Measurements from ENCODE around the gene BRWD1.
"Not testable (repeated sequence)": the region's sequence is repeated elsewhere in the genome, so short reads cannot be mapped to it uniquely, and the experiment has no call there.

The BRWD1 gene

GRCh38 chr21:39224930-39225329 lies 88.5 kb downstream of the BRWD1 start:
- Histone ChIP-seq H3K36me3 (ENCODE audit: control insufficient read depth in 2 of 2, insufficient read depth in 2 of 2, low read length in 2 of 2) (peaks cover 35 to 41% of the 10 kb centered on the region in 2 donors), H3K27me3 (ENCODE audit: control insufficient read depth in 2 of 2, insufficient read depth in 2 of 2, low read length in 2 of 2) (no peaks in the 10 kb centered on the region), H3K4me3 (ENCODE audit: low read length in 2 of 2) (no peak overlapping the region), H3K27ac (ENCODE audit: low read depth in 2 of 2, low read length in 2 of 2) (no peak overlapping the region), H3K4me1 (ENCODE audit: control insufficient read depth in 2 of 2, insufficient read depth in 2 of 2, low read length in 2 of 2) (no peaks in the 10 kb centered on the region), H3K9me3 (ENCODE audit: control insufficient read depth in 2 of 2, low read length in 2 of 2) (no peaks in the 10 kb centered on the region), H3K9ac (ENCODE audit: low read depth in 1 of 2, low read length in 2 of 2) (no peak overlapping the region)

- H3K27me3 ChIP-seq (ENCODE audit: control insufficient read depth in 2 of 2, insufficient read depth in 2 of 2, low read length in 2 of 2) = no peaks in the 10 kb centered on the region
- no peak overlapping the region for H3K9ac ChIP-seq (ENCODE audit: low read depth in 1 of 2, low read length in 2 of 2)
- no peaks in the 10 kb centered on the region for H3K9me3 ChIP-seq (ENCODE audit: control insufficient read depth in 2 of 2, low read length in 2 of 2)
- no peaks in the 10 kb centered on the region for H3K4me1 ChIP-seq (ENCODE audit: control insufficient read depth in 2 of 2, insufficient read depth in 2 of 2, low read length in 2 of 2)
- no peak overlapping the region for H3K27ac ChIP-seq (ENCODE audit: low read depth in 2 of 2, low read length in 2 of 2)
- peaks cover 32 to 41% of the 10 kb centered on the region in 2 donors for H3K36me3 ChIP-seq (ENCODE audit: control insufficient read depth in 2 of 2, insufficient read depth in 2 of 2, low read length in 2 of 2)
- no peak overlapping the region for H3K4me3 ChIP-seq (ENCODE audit: low read length in 2 of 2)
These were observed 91.4 kb downstream of the BRWD1 start for GRCh38 chr21:39221997-39222486.

GRCh38 chr21:39221282-39221996 lies 92.0 kb downstream of the BRWD1 start:
- Histone ChIP-seq H3K9me3 (ENCODE audit: control insufficient read depth in 2 of 2, low read length in 2 of 2) (no peaks in the 10 kb centered on the region), H3K4me3 (ENCODE audit: low read length in 2 of 2) (no peak overlapping the region), H3K27ac (ENCODE audit: low read depth in 2 of 2, low read length in 2 of 2) (no peak overlapping the region), H3K27me3 (ENCODE audit: control insufficient read depth in 2 of 2, insufficient read depth in 2 of 2, low read length in 2 of 2) (no peaks in the 10 kb centered on the region), H3K4me1 (ENCODE audit: control insufficient read depth in 2 of 2, insufficient read depth in 2 of 2, low read length in 2 of 2) (no peaks in the 10 kb centered on the region), H3K36me3 (ENCODE audit: control insufficient read depth in 2 of 2, insufficient read depth in 2 of 2, low read length in 2 of 2) (peaks cover 30 to 39% of the 10 kb centered on the region in 2 donors), H3K9ac (ENCODE audit: low read depth in 1 of 2, low read length in 2 of 2) (no peak overlapping the region)

GRCh38 chr21:39220875-39221274 lies 92.6 kb downstream of the BRWD1 start:
- H3K27me3 ChIP-seq (ENCODE audit: control insufficient read depth in 2 of 2, insufficient read depth in 2 of 2, low read length in 2 of 2); H3K9me3 ChIP-seq (ENCODE audit: control insufficient read depth in 2 of 2, low read length in 2 of 2); H3K4me1 ChIP-seq (ENCODE audit: control insufficient read depth in 2 of 2, insufficient read depth in 2 of 2, low read length in 2 of 2); H3K27ac ChIP-seq (ENCODE audit: low read depth in 2 of 2, low read length in 2 of 2); H3K9ac ChIP-seq (ENCODE audit: low read depth in 1 of 2, low read length in 2 of 2); H3K4me3 ChIP-seq (ENCODE audit: low read length in 2 of 2): not testable (repeated sequence)
- peaks cover 32 to 39% of the 10 kb centered on the region in 2 donors for H3K36me3 ChIP-seq (ENCODE audit: control insufficient read depth in 2 of 2, insufficient read depth in 2 of 2, low read length in 2 of 2)

- H3K36me3 ChIP-seq (ENCODE audit: control insufficient read depth in 2 of 2, insufficient read depth in 2 of 2, low read length in 2 of 2) = peaks cover 37 to 46% of the 10 kb centered on the region in 2 donors
- no peaks in the 10 kb centered on the region for H3K27me3 ChIP-seq (ENCODE audit: control insufficient read depth in 2 of 2, insufficient read depth in 2 of 2, low read length in 2 of 2)
- no peak overlapping the region for H3K9ac ChIP-seq (ENCODE audit: low read depth in 1 of 2, low read length in 2 of 2)
- H3K4me3 ChIP-seq (ENCODE audit: low read length in 2 of 2) = no peak overlapping the region
- no peaks in the 10 kb centered on the region for H3K9me3 ChIP-seq (ENCODE audit: control insufficient read depth in 2 of 2, low read length in 2 of 2)
- no peak overlapping the region for H3K27ac ChIP-seq (ENCODE audit: low read depth in 2 of 2, low read length in 2 of 2)
- no peaks in the 10 kb centered on the region for H3K4me1 ChIP-seq (ENCODE audit: control insufficient read depth in 2 of 2, insufficient read depth in 2 of 2, low read length in 2 of 2)
These were observed 93.3 kb downstream of the BRWD1 start for GRCh38 chr21:39220150-39220549.

- Histone ChIP-seq H3K9me3 (ENCODE audit: control insufficient read depth in 2 of 2, low read length in 2 of 2) (no peaks in the 10 kb centered on the region), H3K4me3 (ENCODE audit: low read length in 2 of 2) (no peak overlapping the region), H3K27ac (ENCODE audit: low read depth in 2 of 2, low read length in 2 of 2) (no peak overlapping the region), H3K4me1 (ENCODE audit: control insufficient read depth in 2 of 2, insufficient read depth in 2 of 2, low read length in 2 of 2) (no peaks in the 10 kb centered on the region), H3K27me3 (ENCODE audit: control insufficient read depth in 2 of 2, insufficient read depth in 2 of 2, low read length in 2 of 2) (no peaks in the 10 kb centered on the region), H3K9ac (ENCODE audit: low read depth in 1 of 2, low read length in 2 of 2) (no peak overlapping the region), H3K36me3 (ENCODE audit: control insufficient read depth in 2 of 2, insufficient read depth in 2 of 2, low read length in 2 of 2) (peaks cover 32 to 36% of the 10 kb centered on the region in 2 donors)
These were observed 95.4 kb downstream of the BRWD1 start for GRCh38 chr21:39218082-39218409.

- Histone ChIP-seq H3K36me3 (ENCODE audit: control insufficient read depth in 2 of 2, insufficient read depth in 2 of 2, low read length in 2 of 2) (peaks cover 32 to 35% of the 10 kb centered on the region in 2 donors), H3K9ac (ENCODE audit: low read depth in 1 of 2, low read length in 2 of 2) (no peak overlapping the region)
These were observed 95.9 kb downstream of the BRWD1 start for GRCh38 chr21:39217356-39218081.

GRCh38 chr21:39216290-39216689 lies 97.1 kb downstream of the BRWD1 start:
- Histone ChIP-seq H3K4me3 (ENCODE audit: low read length in 2 of 2) (no peak overlapping the region), H3K4me1 (ENCODE audit: control insufficient read depth in 2 of 2, insufficient read depth in 2 of 2, low read length in 2 of 2) (no peaks in the 10 kb centered on the region)

More at GRCh38 chr21:39217356-39218081, 95.9 kb downstream of the BRWD1 start:
- Histone ChIP-seq H3K4me3 (ENCODE audit: low read length in 2 of 2) (no peak overlapping the region), H3K27ac (ENCODE audit: low read depth in 2 of 2, low read length in 2 of 2) (no peak overlapping the region), H3K9me3 (ENCODE audit: control insufficient read depth in 2 of 2, low read length in 2 of 2) (no peaks in the 10 kb centered on the region), H3K4me1 (ENCODE audit: control insufficient read depth in 2 of 2, insufficient read depth in 2 of 2, low read length in 2 of 2) (no peaks in the 10 kb centered on the region), H3K27me3 (ENCODE audit: control insufficient read depth in 2 of 2, insufficient read depth in 2 of 2, low read length in 2 of 2) (no peaks in the 10 kb centered on the region)

GRCh38 chr21:39215078-39215477 lies 98.4 kb downstream of the BRWD1 start:
- H3K27ac ChIP-seq (ENCODE audit: low read depth in 2 of 2, low read length in 2 of 2) = no peak overlapping the region
- no peaks in the 10 kb centered on the region for H3K27me3 ChIP-seq (ENCODE audit: control insufficient read depth in 2 of 2, insufficient read depth in 2 of 2, low read length in 2 of 2)
- peaks cover 34 to 39% of the 10 kb centered on the region in 2 donors for H3K36me3 ChIP-seq (ENCODE audit: control insufficient read depth in 2 of 2, insufficient read depth in 2 of 2, low read length in 2 of 2)
- H3K9me3 ChIP-seq (ENCODE audit: control insufficient read depth in 2 of 2, low read length in 2 of 2) = no peaks in the 10 kb centered on the region
- H3K9ac ChIP-seq (ENCODE audit: low read depth in 1 of 2, low read length in 2 of 2) = no peak overlapping the region
- H3K4me3 ChIP-seq (ENCODE audit: low read length in 2 of 2) = no peak overlapping the region
- no peaks in the 10 kb centered on the region for H3K4me1 ChIP-seq (ENCODE audit: control insufficient read depth in 2 of 2, insufficient read depth in 2 of 2, low read length in 2 of 2)

More at GRCh38 chr21:39216290-39216689, 97.1 kb downstream of the BRWD1 start:
- no peaks in the 10 kb centered on the region for H3K9me3 ChIP-seq (ENCODE audit: control insufficient read depth in 2 of 2, low read length in 2 of 2)
- no peak overlapping the region for H3K9ac ChIP-seq (ENCODE audit: low read depth in 1 of 2, low read length in 2 of 2)
- no peaks in the 10 kb centered on the region for H3K27me3 ChIP-seq (ENCODE audit: control insufficient read depth in 2 of 2, insufficient read depth in 2 of 2, low read length in 2 of 2)
- H3K36me3 ChIP-seq (ENCODE audit: control insufficient read depth in 2 of 2, insufficient read depth in 2 of 2, low read length in 2 of 2) = peaks cover 33 to 36% of the 10 kb centered on the region in 2 donors
- no peak overlapping the region for H3K27ac ChIP-seq (ENCODE audit: low read depth in 2 of 2, low read length in 2 of 2)

- H3K4me1 ChIP-seq (ENCODE audit: control insufficient read depth in 2 of 2, insufficient read depth in 2 of 2, low read length in 2 of 2) = peaks cover 0 to 3% of the 10 kb centered on the region in 2 donors
- no peak overlapping the region for H3K27ac ChIP-seq (ENCODE audit: low read depth in 2 of 2, low read length in 2 of 2)
- H3K36me3 ChIP-seq (ENCODE audit: control insufficient read depth in 2 of 2, insufficient read depth in 2 of 2, low read length in 2 of 2) = peaks cover 41 to 44% of the 10 kb centered on the region in 2 donors
- no peak overlapping the region for H3K4me3 ChIP-seq (ENCODE audit: low read length in 2 of 2)
- peak overlapping the region in 1 of 2 donors; percentile 4 for H3K9ac ChIP-seq (ENCODE audit: low read depth in 1 of 2, low read length in 2 of 2)
- H3K27me3 ChIP-seq (ENCODE audit: control insufficient read depth in 2 of 2, insufficient read depth in 2 of 2, low read length in 2 of 2) = no peaks in the 10 kb centered on the region
- no peaks in the 10 kb centered on the region for H3K9me3 ChIP-seq (ENCODE audit: control insufficient read depth in 2 of 2, low read length in 2 of 2)
These were observed 104.1 kb downstream of the BRWD1 start for GRCh38 chr21:39209334-39209688.

Data from mucosa of rectum (tissue), 2 donors.